Caco-2 (cell line): ENCODE measurements around the gene LRRC58. TPM values are rescaled to one million over a fixed set of nuclear protein-coding genes. Genes with fewer than 3 reads are reported as not detected.

Experiments used
- BruUV-seq: library from RNA; stranded (reverse); fragments of 400-500 nt; replicated peaks from 2 replicates; lab custom pipeline; 2021; lab: Mats Ljungman, UMichigan
- CTCF ChIA-PET: fragments of 300-600 bp; sonication (Branson Sonifier 250); formaldehyde crosslinking; loops from one replicate; lab custom pipeline; 2022; ENCODE audit warnings: antibody characterized with exemption; lab: Charles Lee
- POLR2A ChIA-PET: fragments of 300-600 bp; sonication (Branson Sonifier 250); formaldehyde crosslinking; loops from one replicate; lab custom pipeline; 2022; ENCODE audit warnings: antibody characterized with exemption; lab: Charles Lee
- DNase-seq, 2 experiments: peaks; one replicate each; pipeline versions ENCODE4 v3.0.0 to v3.0.0-alpha.2; 2020 to 2022
- H3K27me3 ChIP-seq: replicated peaks from 2 replicates; pipeline ENCODE4 v1.6.0; 2011; ENCODE audit warnings: low read length; ENCODE audit not compliant: control insufficient read depth, insufficient read depth
- H3K36me3 ChIP-seq: 2 replicates; pipeline ENCODE4 v1.5.1; 2011; ENCODE audit warnings: low read length; ENCODE audit not compliant: control insufficient read depth, insufficient read depth
- H3K4me1 ChIP-seq: fragments of 250-450 bp; sonication (Bioruptor Pico); 2 replicates; pipeline ENCODE4 v1.5.1; 2020; ENCODE audit warnings: mild to moderate bottlenecking
- H3K4me3 ChIP-seq: 2 replicates; pipeline ENCODE4 v1.5.1; 2011; ENCODE audit warnings: low read depth, mild to moderate bottlenecking, control low read depth, low read length
- H3K9me3 ChIP-seq: fragments of 250-450 bp; sonication (Bioruptor Pico); 2 replicates; pipeline ENCODE4 v1.5.1; 2020; ENCODE audit warnings: mild to moderate bottlenecking, moderate library complexity
- H3K27ac Mint-ChIP-seq: one replicate; pipeline ENCODE4 v1.8.0; 2022; ENCODE audit warnings: mixed read lengths; ENCODE audit not compliant: unreplicated experiment
- H3K27me3 Mint-ChIP-seq: one replicate; pipeline ENCODE4 v1.8.0; 2022; ENCODE audit warnings: mixed read lengths; ENCODE audit not compliant: insufficient read depth, unreplicated experiment
- H3K36me3 Mint-ChIP-seq: one replicate; pipeline ENCODE4 v1.8.0; 2022; ENCODE audit warnings: mild to moderate bottlenecking, mixed read lengths; ENCODE audit not compliant: insufficient read depth, unreplicated experiment
- H3K4me1 Mint-ChIP-seq: one replicate; pipeline ENCODE4 v1.8.0; 2022; ENCODE audit warnings: low read depth, mixed read lengths; ENCODE audit not compliant: unreplicated experiment
- H3K4me3 Mint-ChIP-seq: one replicate; pipeline ENCODE4 v1.8.0; 2022; ENCODE audit warnings: mild to moderate bottlenecking, moderate library complexity, mixed read lengths; ENCODE audit not compliant: unreplicated experiment
- H3K9me3 Mint-ChIP-seq: one replicate; pipeline ENCODE4 v1.8.0; 2022; ENCODE audit warnings: mixed read lengths; ENCODE audit not compliant: unreplicated experiment
- CTCF ChIP-seq, 2 experiments: fragments of 200-600 bp in 1 of 2; IDR thresholded peaks; 1 replicate in 1 of 2; 2 replicates in 1 of 2; pipeline versions ENCODE4 v1.5.1 to v1.8.0; 2011 to 2022; ENCODE audit warnings: antibody characterized with exemption in 1 of 2, control low read depth in 1 of 2, inconsistent platforms in 1 of 2, low read depth in 1 of 2, low read length in 1 of 2, mild to moderate bottlenecking in 1 of 2, moderate library complexity in 1 of 2; ENCODE audit not compliant: insufficient read depth in 1 of 2, severe bottlenecking in 1 of 2, unreplicated experiment in 1 of 2
- intact Hi-C: fragments of 100-400 bp; cut with micrococcal nuclease; formaldehyde crosslinking; loops from one replicate; pipeline ENCODE4 v1.10.0; 2022; ENCODE audit not compliant: unreplicated experiment
- total RNA-seq: library from RNA; stranded (reverse); gene quantifications from 2 replicates; pipeline ENCODE4 v1.2.3, GENCODE V29; 2022

The LRRC58 gene
- total RNA-seq, 1 experiment from 2014 or later, result 20.5 TPM

GRCh38 chr3:120393761-120394160, 44.6 kb upstream of the LRRC58 start:
- Histone ChIP-seq H3K36me3 (no peaks in the 10 kb centered on the region), H3K9me3 (no peaks in the 10 kb centered on the region), H3K27me3 (no peaks in the 10 kb centered on the region), H3K4me1 (no peaks in the 10 kb centered on the region), H3K4me3 (no peak overlapping the region)
- CTCF ChIA-PET, result no interaction called here
- no peaks in the 10 kb centered on the region for H3K27me3 Mint-ChIP-seq
- POLR2A ChIA-PET, result no interaction called here
- H3K4me1 Mint-ChIP-seq, result no peaks in the 10 kb centered on the region
- no peak for DNase-seq
- no peak for TF ChIP-seq CTCF (IDR thresholded peaks at IDR 0.05; ENCODE audit: insufficient read depth in 1 of 2, low read depth in 1 of 2, low read length in 1 of 2, severe bottlenecking in 1 of 2, unreplicated experiment in 1 of 2)
- no peaks in the 10 kb centered on the region for H3K36me3 Mint-ChIP-seq
- no peaks in the 10 kb centered on the region for H3K9me3 Mint-ChIP-seq
- intact Hi-C loops, result no loop called here
- no peak overlapping the region for H3K27ac Mint-ChIP-seq
- no TSS peak for BruUV-seq
- H3K4me3 Mint-ChIP-seq, result no peak overlapping the region

GRCh38 chr3:120393243-120393642, 44.1 kb upstream of the LRRC58 start:
- no peak for DNase-seq
- Histone ChIP-seq H3K9me3 (no peaks in the 10 kb centered on the region), H3K36me3 (no peaks in the 10 kb centered on the region), H3K4me1 (no peaks in the 10 kb centered on the region), H3K27me3 (no peaks in the 10 kb centered on the region), H3K4me3 (no peak overlapping the region)
- Mint-ChIP-seq H3K36me3 (no peaks in the 10 kb centered on the region), H3K4me1 (no peaks in the 10 kb centered on the region), H3K27ac (no peak overlapping the region), H3K27me3 (no peaks in the 10 kb centered on the region), H3K4me3 (no peak overlapping the region), H3K9me3 (no peaks in the 10 kb centered on the region)
- no peak for TF ChIP-seq CTCF (IDR thresholded peaks at IDR 0.05; ENCODE audit: insufficient read depth in 1 of 2, low read depth in 1 of 2, low read length in 1 of 2, severe bottlenecking in 1 of 2, unreplicated experiment in 1 of 2)
- ChIA-PET POLR2A (no interaction called here), CTCF (no interaction called here)
- intact Hi-C loops, result no loop called here
- no TSS peak for BruUV-seq

GRCh38 chr3:120382941-120383447, 33.8 kb upstream of the LRRC58 start:
- Mint-ChIP-seq H3K36me3 (no peaks in the 10 kb centered on the region), H3K4me3 (no peak overlapping the region), H3K27ac (no peak overlapping the region), H3K4me1 (no peaks in the 10 kb centered on the region), H3K27me3 (no peaks in the 10 kb centered on the region), H3K9me3 (no peaks in the 10 kb centered on the region)
- Histone ChIP-seq H3K4me1 (no peaks in the 10 kb centered on the region), H3K9me3 (no peaks in the 10 kb centered on the region), H3K36me3 (no peaks in the 10 kb centered on the region), H3K4me3 (no peak overlapping the region), H3K27me3 (no peaks in the 10 kb centered on the region)
- no peak for DNase-seq
- POLR2A ChIA-PET, result no interaction called here
- CTCF ChIA-PET, result no interaction called here
- no TSS peak for BruUV-seq
- intact Hi-C loops, result no loop called here
- TF ChIP-seq CTCF (IDR thresholded peaks at IDR 0.05; ENCODE audit: insufficient read depth in 1 of 2, low read depth in 1 of 2, low read length in 1 of 2, severe bottlenecking in 1 of 2, unreplicated experiment in 1 of 2), result no peak
